HG02938 (cell line): Measurements from ENCODE around the gene FOXB2.
"Not testable (repeated sequence)": the region's sequence is repeated elsewhere in the genome, so short reads cannot be mapped to it uniquely, and the experiment has no call there.

Source experiments
- ATAC-seq: cut with Tn5 transposase; IDR thresholded peaks from one replicate; pipeline ENCODE4 v1.9.1; 2021; ENCODE audit warnings: mild to moderate bottlenecking, moderate library complexity; ENCODE audit not compliant: unreplicated experiment

The FOXB2 gene

GRCh38 chr9:77016121-77016525 lies 3.3 kb upstream of the FOXB2 start:
- no peak for ATAC-seq

GRCh38 chr9:77016526-77017504 lies 2.6 kb upstream of the FOXB2 start:
- no peak for ATAC-seq

GRCh38 chr9:77017505-77017894 lies 2.0 kb upstream of the FOXB2 start:
- no peak for ATAC-seq

- no peak for ATAC-seq
These were observed 1.1 kb upstream of the FOXB2 start for GRCh38 chr9:77018058-77018968.

- ATAC-seq = no peak
These were observed 553 bp upstream of the FOXB2 start for GRCh38 chr9:77018969-77019235.

- no peak for ATAC-seq
These were observed 514 bp downstream of the FOXB2 start for GRCh38 chr9:77019926-77020412.

GRCh38 chr9:77020413-77021290 lies 1.2 kb downstream of the FOXB2 start:
- ATAC-seq = no peak

- no peak for ATAC-seq
These were observed 1.9 kb downstream of the FOXB2 start for GRCh38 chr9:77021291-77021894.

- no peak for ATAC-seq
These were observed 2.7 kb downstream of the FOXB2 start for GRCh38 chr9:77021922-77022782.

GRCh38 chr9:77022783-77023440 lies 3.5 kb downstream of the FOXB2 start:
- no peak for ATAC-seq

GRCh38 chr9:77023726-77024125 lies 4.3 kb downstream of the FOXB2 start:
- ATAC-seq = no peak

- no peak for ATAC-seq
These were observed 5.5 kb downstream of the FOXB2 start for GRCh38 chr9:77024776-77025545.

- ATAC-seq = no peak
These were observed 9.0 kb downstream of the FOXB2 start for GRCh38 chr9:77028478-77028877.

GRCh38 chr9:77030045-77030444 lies 10.6 kb downstream of the FOXB2 start:
- ATAC-seq = no peak

GRCh38 chr9:77038281-77039036 lies 19.0 kb downstream of the FOXB2 start:
- no peak for ATAC-seq

- ATAC-seq = no peak
These were observed 20.9 kb downstream of the FOXB2 start for GRCh38 chr9:77040340-77040739.

- not testable (repeated sequence) for ATAC-seq
These were observed 24.3 kb downstream of the FOXB2 start for GRCh38 chr9:77043743-77044142.
